ENCODE data around the gene RASSF5. TPM values are rescaled to one million over a fixed set of nuclear protein-coding genes. Genes with fewer than 3 reads are reported as not detected.

The RASSF5 gene
- total and polyA plus RNA-seq, 10 of the 15 experiments (the other 5 are each of a cell fraction or from before 2014, with no cell fraction given), result 14.0 to 89.6 (median 68.9) TPM

DNA sequence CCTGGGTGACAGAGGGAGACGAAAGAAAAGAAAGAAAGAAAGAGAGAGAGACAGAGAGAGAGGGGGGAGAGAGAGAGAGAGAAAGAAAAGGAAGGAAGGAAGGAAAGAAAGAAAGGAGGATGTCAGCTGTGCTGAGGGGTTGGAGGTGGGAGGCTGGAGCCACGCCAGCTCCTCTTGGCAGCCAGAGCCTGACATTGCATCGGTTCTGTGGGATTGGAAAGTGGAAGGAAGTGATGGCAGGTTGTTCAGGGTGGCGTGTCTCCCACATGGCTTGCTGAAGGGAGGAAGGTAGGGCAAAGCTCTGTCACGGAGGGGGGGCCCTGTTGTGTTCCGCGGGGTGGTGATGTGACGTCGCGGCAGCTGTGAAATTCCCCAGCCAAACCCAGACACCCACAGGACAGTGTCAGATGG lies 74.2 kb downstream of the RASSF5 start (continued):
- TF ChIP-seq, protein P1, sequence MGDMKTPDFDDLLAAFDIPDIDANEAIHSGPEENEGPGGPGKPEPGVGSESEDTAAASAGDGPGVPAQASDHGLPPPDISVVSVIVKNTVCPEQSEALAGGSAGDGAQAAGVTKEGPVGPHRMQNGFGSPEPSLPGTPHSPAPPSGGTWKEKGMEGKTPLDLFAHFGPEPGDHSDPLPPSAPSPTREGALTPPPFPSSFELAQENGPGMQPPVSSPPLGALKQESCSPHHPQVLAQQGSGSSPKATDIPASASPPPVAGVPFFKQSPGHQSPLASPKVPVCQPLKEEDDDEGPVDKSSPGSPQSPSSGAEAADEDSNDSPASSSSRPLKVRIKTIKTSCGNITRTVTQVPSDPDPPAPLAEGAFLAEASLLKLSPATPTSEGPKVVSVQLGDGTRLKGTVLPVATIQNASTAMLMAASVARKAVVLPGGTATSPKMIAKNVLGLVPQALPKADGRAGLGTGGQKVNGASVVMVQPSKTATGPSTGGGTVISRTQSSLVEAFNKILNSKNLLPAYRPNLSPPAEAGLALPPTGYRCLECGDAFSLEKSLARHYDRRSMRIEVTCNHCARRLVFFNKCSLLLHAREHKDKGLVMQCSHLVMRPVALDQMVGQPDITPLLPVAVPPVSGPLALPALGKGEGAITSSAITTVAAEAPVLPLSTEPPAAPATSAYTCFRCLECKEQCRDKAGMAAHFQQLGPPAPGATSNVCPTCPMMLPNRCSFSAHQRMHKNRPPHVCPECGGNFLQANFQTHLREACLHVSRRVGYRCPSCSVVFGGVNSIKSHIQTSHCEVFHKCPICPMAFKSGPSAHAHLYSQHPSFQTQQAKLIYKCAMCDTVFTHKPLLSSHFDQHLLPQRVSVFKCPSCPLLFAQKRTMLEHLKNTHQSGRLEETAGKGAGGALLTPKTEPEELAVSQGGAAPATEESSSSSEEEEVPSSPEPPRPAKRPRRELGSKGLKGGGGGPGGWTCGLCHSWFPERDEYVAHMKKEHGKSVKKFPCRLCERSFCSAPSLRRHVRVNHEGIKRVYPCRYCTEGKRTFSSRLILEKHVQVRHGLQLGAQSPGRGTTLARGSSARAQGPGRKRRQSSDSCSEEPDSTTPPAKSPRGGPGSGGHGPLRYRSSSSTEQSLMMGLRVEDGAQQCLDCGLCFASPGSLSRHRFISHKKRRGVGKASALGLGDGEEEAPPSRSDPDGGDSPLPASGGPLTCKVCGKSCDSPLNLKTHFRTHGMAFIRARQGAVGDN (IDR thresholded peaks at IDR 0.05), result no peak
- TF ChIP-seq POLR2A (IDR thresholded peaks at IDR 0.05; ENCODE audit: low read depth, low read length) (no peak), BHLHE40 (IDR thresholded peaks at IDR 0.05; ENCODE audit: borderline replicate concordance in 1 of 2, low read depth in 2 of 2, low read length in 1 of 2) (0 out of 4 replicates have a peak, but pooled peaks of 1 of the 2 experiments have one; percentile 14), ZZZ3 (IDR thresholded peaks at IDR 0.05; ENCODE audit: control insufficient read depth, insufficient read length, low read depth) (no peak), IKZF1 (conservative IDR thresholded peaks at IDR 0.05) (peak; percentile 30; the same call in 1 of the 2 replicates), SUPT20H (IDR thresholded peaks at IDR 0.05; ENCODE audit: borderline replicate concordance, control insufficient read depth, low read depth, low read length) (no peak), SMAD1 (IDR thresholded peaks at IDR 0.05; ENCODE audit: low read depth, partially characterized antibody) (no peak), SUZ12 (IDR thresholded peaks at IDR 0.05; ENCODE audit: unreplicated experiment) (no peak)
- TF ChIP-seq, protein P2, sequence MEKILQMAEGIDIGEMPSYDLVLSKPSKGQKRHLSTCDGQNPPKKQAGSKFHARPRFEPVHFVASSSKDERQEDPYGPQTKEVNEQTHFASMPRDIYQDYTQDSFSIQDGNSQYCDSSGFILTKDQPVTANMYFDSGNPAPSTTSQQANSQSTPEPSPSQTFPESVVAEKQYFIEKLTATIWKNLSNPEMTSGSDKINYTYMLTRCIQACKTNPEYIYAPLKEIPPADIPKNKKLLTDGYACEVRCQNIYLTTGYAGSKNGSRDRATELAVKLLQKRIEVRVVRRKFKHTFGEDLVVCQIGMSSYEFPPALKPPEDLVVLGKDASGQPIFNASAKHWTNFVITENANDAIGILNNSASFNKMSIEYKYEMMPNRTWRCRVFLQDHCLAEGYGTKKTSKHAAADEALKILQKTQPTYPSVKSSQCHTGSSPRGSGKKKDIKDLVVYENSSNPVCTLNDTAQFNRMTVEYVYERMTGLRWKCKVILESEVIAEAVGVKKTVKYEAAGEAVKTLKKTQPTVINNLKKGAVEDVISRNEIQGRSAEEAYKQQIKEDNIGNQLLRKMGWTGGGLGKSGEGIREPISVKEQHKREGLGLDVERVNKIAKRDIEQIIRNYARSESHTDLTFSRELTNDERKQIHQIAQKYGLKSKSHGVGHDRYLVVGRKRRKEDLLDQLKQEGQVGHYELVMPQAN (conservative IDR thresholded peaks at IDR 0.05), result no peak
